HG03520 (cell line): ENCODE measurements around the gene ZNF593.

Experiments used
- ATAC-seq: cut with Tn5 transposase; IDR thresholded peaks from one replicate; pipeline ENCODE4 v1.9.1; 2021; ENCODE audit warnings: mild to moderate bottlenecking, moderate library complexity; ENCODE audit not compliant: unreplicated experiment

ZNF593 gene

DNA sequence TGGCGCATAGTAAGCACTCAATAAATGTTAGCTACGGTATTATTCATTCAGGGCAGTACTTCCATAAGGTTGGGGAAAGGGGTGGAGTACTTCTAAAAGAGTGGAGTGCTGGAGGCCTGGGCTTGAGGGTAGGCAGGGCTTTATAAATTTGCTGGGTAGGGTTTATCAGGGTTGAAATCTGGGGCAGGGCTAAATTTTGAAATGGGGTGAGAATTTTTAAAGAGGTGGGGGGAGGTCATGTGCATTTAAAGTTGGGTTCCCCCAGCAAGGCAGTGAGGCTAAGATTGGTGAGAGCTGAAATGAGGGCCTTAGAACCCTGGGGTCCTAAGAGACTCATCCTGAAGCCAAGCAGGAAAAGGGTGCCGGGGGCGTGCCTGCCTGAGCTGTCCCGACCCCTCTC lies 30.7 kb downstream of the ZNF593 start:
- ATAC-seq: no peak

- ATAC-seq: no peak
These were observed 34.1 kb downstream of the ZNF593 start for GRCh38 chr1:26203642-26204318.

DNA sequence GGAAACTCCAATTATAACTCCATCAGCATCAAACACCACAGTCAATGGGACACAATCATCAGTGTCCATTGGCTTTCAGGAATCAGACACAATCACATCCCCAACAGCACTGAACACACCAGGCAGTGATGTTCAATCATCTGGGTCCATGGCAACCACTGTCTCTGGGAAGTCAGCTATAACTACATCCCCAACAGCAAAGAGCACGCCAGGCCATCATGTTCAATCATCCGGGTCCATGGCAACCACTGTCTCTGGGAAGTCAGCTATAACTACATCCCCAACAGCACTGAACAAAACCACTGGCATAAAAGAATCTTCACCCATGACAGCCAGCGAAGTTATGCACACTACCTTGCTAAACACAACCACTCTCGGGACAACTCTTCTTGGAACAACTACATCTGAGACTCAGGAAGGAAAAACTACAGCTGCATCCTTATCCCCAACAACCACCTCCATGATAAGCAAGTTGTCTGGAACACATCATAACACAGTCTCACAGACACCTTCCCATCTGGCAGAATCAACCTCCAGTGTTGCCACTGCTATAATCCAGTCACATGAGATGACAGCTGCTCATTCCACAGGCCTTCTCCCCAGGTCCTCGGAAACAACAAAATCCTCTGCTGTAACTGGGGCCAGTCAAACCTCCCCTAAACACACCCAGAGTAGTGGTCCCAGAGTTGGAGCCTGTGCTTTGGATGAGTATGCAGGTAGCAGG lies 40.6 kb downstream of the ZNF593 start:
- ATAC-seq: no peak

GRCh38 chr1:26212726-26213125 lies 43.0 kb downstream of the ZNF593 start:
- no peak for ATAC-seq

GRCh38 chr1:26213335-26213905 lies 43.7 kb downstream of the ZNF593 start:
- ATAC-seq: no peak

- no peak for ATAC-seq
These were observed 45.5 kb downstream of the ZNF593 start for GRCh38 chr1:26215246-26215645.

DNA sequence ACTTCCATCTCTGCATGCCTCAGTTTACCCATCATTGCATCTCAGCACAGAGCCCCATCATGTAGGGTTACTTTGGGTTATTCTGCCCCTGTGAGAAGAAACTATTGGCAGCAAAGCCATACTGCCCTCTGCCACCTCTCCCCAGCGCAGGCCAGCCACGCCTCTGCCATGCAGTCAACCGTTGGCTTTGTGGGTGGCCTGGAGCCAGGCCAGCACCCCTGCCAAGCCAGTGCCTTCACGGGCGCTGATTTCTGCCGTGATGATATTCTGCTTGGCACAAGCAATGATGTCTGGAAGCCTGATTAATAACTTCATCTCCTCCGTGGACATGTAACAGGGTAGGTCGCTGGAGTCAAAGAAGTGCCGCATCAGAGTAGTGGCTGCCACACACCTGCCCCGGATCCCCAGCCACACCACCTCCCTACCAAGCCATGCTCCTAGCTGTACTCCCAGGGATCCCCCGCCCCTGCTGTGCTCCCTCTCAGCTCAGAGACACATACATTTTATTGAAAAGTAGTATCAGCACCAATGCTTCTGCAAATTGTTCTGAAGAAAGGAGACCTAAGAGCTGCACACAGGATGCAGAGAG lies 49.3 kb downstream of the ZNF593 start:
- no peak for ATAC-seq
